ENCODE measurements around the gene MAP3K7CL.

The MAP3K7CL gene

DNA sequence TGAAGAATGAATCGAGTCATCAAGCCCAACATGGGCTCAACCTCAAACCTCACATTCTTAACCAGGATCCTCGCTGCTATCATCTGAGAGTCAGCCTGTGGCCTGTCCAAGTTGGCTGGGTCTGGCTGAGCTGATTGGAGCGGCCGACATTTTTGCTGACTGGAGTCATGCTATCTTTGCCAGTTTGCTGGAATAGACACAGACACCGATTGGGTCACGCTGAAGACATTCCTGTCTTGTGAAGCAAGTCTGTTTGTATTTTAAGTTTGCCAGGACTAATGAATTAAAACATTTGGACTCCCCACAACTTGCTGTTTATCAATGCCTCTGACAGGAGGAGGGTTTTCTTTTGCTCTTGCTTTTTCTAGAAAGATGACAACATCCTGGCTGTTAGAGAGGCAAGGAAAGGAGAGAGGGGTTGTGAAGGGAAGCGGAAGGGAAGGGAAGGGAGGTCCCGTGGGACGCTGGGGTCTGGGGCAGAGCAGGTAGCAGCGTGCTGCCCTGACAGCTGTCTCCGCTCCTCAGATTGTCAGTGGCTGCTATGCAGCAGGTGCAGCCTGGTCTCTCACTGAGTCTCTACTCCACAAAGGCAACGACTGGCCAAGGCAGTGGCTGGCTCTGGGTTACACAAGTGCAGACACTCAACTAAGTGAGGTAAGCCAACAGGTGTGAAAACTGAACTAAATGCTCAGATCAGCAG lies at the start of gene MAP3K7CL:
TSS of gene MAP3K7CL (plus strand) at position 375 of the 700 bp plus-strand sequence. CDS start 2,701 bp downstream, outside the sequence.
- peak; percentile 97 for DNase-seq (ENCODE audit: low read depth)
- H3K4me3 ChIP-seq (ENCODE audit: low read length): no peak within 1 kb of the TSS
- TF ChIP-seq CTCF (IDR thresholded peaks at IDR 0.05; ENCODE audit: insufficient read depth, low read depth, low read length, missing control alignments): no peak

GRCh38 chr21:29082046-29082815 lies 48.2 kb upstream of the MAP3K7CL start:
- no peak for TF ChIP-seq CTCF (IDR thresholded peaks at IDR 0.05; ENCODE audit: insufficient read depth, low read depth, low read length, missing control alignments)
- no peak overlapping the region for H3K4me3 ChIP-seq (ENCODE audit: low read length)

DNA sequence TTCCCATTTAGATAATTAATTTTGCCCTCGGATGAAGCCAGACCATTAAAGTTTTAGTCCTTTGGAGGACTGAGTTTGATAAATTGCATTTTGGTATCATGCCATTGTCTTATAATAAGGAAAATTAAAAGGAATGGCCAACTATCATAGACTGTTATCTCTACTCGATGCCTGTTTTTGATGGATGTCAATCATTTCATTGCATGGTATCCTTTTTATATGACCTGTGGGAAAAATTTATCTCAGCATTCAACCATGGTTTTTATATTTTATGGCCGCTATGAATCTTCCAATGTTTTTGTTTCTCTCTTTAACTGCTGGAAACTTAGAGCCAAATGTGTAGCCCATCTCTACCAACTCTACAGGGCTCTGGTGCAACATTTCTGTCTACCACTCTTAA lies 47.1 kb upstream of the MAP3K7CL start:
- no peak for TF ChIP-seq CTCF (IDR thresholded peaks at IDR 0.05; ENCODE audit: insufficient read depth, low read depth, low read length, missing control alignments)
- no peak for DNase-seq (ENCODE audit: low read depth)
- no peak overlapping the region for H3K4me3 ChIP-seq (ENCODE audit: low read length)

More at GRCh38 chr21:29082046-29082815, 48.2 kb upstream of the MAP3K7CL start:
- no peak for DNase-seq (ENCODE audit: low read depth)

- no peak overlapping the region for H3K4me3 ChIP-seq (ENCODE audit: low read length)
- TF ChIP-seq CTCF (IDR thresholded peaks at IDR 0.05; ENCODE audit: insufficient read depth, low read depth, low read length, missing control alignments): no peak
- DNase-seq (ENCODE audit: low read depth): no peak
Observed at GRCh38 chr21:29084372-29084771, 46.1 kb upstream of the MAP3K7CL start.

- no peak overlapping the region for H3K4me3 ChIP-seq (ENCODE audit: low read length)
- DNase-seq (ENCODE audit: low read depth): no peak
- TF ChIP-seq CTCF (IDR thresholded peaks at IDR 0.05; ENCODE audit: insufficient read depth, low read depth, low read length, missing control alignments): no peak
Observed at GRCh38 chr21:29085106-29085752, 45.2 kb upstream of the MAP3K7CL start.

DNA sequence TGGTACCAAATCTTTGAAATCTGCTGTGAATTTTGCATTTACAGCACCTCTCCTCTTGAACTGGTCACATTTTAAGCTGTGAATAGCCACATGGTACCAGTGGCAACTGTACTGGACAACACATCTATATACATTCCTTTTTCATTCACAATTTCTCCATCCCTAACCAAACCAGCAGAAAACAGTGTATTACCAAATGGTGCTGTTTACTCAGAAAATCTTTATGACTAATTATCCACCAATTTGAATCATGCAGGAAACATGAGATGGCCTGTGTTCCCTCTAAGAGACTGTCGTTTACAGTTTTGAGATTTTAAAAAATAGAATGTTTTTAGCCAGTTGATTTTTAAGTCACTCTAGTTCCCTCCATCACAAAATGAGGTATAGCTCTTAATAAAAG lies 39.4 kb upstream of the MAP3K7CL start:
- TF ChIP-seq CTCF (IDR thresholded peaks at IDR 0.05; ENCODE audit: insufficient read depth, low read depth, low read length, missing control alignments): no peak
- H3K4me3 ChIP-seq (ENCODE audit: low read length): no peak overlapping the region
- DNase-seq (ENCODE audit: low read depth): peak; percentile 77
